ENCODE results near the gene UTP18.
"Not testable (repeated sequence)": the region's sequence is repeated elsewhere in the genome, so short reads cannot be mapped to it uniquely, and the experiment has no call there.

UTP18 gene

DNA sequence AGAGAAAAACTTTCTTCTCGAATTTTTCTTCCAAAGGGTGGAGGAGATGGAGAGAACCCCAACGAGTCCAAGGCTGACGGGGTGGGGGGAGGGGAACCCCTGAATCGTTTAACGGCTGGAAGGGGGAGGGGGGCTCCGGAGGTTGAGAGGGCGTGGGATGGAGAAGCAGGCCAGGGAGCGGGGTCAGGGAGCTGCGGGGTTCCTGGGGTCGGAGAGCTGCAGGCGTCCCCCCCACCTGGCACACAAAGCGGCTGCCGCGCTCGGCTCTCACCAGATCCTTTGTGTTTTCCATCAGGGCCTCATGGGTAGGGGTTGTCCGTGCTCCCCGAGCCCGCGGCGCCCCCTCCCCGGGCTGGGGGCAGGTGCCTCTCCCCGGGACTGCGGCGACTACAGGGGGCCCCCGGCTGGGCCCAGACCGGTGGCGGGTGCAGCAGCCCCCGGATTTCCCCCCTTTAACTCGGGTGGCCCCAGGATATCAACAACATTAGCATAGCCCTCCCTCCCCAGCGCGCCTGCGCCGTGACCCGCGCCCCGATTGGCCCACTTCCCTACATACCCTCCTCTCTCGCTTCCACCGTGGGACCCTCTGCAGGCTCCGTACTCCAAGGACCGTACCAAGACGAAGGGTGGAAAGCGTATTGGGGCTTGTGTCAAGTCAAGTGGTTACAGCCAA lies 646 bp upstream of the UTP18 start, which contains the start of gene MBTD1:
Gene MBTD1 (minus strand): TSS at position 486 of the 673 bp plus-strand sequence. CDS start 34,888 bp downstream, outside the sequence.
- peak in 1 of 2 donors; percentile 99 for DNase-seq

DNA sequence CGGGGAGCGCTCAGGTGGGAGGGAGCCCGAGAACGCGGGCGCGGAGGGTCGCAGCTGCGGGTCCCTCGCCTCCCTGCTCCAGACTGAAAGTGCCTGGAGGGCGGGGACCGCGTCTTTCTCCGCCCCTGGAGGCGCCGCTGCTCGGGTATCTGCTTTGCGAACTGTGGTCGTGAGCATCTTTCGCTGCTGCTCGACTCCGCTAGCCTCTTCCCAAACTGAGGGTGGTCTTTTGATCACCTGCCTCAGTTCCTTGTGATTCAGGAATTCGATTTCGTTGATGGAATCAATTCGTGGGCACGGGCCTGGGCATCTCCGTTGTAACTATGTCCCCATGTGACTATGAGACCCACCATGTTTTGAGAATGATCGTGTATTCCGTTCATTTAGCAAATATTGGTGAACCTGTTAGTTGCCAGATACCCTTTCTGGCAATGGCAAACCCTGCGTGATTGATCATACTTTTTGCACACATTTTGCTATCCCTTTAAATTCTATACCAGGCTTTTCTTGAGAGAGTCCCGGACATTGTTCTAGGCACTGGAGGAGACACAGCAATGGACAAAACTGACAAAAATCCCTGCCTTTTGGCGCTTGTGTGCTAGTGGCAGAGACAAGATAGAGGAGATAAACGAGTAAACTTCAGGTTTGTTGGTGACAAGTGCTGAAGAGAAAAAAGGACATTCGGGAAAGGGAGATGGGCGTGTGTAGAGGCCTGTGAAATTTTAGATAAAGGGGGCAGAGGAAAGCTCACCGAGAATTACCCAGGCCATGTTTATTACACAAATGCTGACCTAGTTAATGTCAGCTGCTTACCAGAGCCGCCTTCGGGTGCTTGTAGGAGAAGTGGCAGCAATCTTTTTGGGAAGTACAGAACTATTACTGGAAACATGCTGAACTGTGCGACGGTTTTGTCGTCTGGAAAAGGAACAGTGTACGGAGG lies 948 bp downstream of the UTP18 start:
- peak; percentile 14 to 64 for DNase-seq

DNA sequence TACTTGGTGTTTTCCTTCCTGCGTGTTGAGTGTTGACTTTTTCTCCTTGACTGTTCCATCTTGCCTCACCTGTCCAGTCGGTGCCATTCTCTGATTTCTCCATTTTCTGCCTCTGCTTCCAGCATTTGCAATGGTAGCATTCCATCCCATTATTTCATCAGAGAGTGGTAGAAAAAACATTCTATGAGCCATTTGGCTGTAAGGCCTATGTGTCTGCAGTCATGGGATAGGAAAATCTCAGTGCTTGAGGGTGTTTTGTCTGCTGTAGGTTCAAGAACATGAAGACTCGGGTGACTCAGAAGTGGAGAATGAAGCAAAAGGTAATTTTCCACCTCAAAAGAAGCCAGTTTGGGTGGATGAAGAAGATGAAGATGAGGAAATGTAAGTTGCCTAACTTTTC lies 2.7 kb downstream of the UTP18 start:
- no peak for DNase-seq

DNA sequence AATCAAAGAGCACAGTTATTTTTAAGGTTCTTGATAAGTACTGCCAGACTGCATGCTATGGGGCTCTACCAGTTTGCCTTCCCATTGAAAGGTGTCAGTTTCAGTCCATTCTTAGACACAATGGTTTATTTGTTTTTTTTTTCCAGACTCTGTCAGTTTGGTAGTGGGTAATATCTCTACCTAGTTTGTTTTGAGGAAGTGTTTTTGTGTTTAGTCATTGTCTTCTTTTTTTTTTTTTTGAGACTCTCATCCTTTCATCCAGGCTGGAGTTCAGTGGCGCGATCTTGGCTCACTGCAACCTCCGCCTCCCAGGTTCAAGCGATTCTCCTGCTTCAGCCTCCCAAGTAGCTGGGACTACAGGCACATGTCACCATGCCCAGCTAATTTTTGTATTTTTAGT lies 4.1 kb downstream of the UTP18 start:
- DNase-seq = not testable (repeated sequence)

DNA sequence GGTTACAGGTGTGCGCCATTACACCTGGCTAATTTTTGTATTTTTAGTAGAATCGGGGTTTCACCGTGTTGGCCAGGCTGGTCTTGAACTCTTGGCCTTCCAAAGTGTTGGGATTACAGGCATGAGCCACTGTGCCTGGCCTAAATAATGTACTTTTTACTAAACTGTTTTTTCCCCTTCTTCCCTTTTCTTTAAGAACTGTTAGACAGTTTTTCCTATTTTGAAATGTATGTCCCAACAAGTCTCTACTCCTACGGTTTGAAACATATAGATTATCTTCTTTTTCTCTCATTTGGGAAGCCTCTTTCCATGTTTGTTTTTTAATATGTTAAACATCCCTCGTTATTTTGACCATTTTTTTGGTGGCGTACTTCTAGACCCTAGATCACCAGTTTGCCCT lies 9.6 kb downstream of the UTP18 start:
- DNase-seq = no peak

DNA sequence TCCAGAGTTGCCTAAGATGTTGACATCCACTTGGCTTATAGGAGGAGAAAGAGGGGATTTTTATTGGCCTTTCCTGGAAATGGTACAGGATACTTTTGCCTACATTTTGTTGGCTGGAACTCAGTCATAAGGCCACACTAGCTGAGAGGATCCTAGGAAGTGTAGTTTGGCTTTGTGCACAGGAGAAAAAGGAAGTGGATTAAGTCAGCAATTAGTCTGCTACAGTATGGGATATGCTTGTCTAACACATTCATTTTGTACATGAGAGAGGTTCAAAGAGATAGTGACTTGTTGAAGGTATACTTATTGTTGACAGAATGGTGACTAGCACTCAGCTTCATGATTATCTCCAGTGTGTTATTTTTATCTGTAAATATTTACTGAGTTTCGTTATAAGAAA lies 10.3 kb downstream of the UTP18 start:
- DNase-seq = no peak

DNA sequence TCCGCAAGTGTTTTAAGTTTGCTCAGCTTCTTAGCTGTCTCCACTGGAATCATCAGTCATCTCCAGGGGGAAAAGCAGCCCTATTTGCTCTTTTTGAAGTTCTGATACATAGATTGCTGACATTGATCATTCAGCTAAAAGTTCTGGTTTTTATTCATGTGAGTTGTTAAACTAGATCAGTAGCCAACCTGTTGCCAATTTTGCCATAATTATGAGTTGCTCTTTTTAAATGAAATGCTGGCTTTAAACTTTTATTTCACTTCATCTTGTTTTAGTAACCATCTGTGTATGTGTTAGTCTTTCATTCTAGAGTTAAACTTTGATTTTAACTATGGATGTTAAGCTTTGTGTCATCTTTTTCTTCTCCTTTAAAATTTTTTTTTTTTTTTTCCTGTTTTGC lies 12.5 kb downstream of the UTP18 start:
- DNase-seq = no peak

DNA sequence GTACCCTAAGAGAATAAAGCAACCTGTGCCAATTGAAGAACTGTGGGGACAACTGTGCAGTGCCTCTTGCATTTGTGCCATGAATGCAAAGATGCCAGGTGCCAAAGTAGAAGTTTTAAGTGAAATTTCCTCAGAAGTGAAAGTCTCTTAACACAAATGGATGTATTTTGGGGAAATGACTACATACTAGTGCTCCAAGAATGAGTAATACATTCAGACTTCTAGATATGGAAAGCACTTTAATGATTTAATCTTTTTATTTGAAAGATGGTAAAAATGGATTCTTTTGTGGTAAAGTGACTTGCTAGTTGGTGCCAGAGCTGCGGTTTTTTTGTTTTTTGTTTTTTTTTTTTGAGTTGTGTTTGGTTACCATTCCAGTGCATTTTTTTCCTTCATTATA lies 15.0 kb downstream of the UTP18 start:
- DNase-seq = no peak

DNA sequence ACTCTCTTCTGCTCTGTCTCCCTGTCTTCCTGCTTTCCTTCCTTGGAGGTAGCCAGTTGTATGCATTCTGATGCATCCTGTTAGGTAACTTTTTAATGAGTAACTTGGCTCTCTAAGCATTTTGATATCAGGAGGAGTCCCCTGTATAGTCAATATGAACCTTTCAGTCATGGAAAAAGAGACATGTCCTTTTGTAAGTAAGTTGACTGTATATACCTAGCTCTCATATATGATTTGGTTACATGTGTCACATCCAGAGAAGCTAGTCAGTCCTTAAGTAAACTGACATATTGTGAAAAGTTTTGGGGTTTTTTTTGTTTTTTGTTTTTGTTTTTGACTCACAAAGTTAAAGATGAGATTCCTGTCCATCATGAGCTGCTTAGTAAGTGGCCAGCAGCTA lies 18.8 kb downstream of the UTP18 start:
- no peak for DNase-seq

DNA sequence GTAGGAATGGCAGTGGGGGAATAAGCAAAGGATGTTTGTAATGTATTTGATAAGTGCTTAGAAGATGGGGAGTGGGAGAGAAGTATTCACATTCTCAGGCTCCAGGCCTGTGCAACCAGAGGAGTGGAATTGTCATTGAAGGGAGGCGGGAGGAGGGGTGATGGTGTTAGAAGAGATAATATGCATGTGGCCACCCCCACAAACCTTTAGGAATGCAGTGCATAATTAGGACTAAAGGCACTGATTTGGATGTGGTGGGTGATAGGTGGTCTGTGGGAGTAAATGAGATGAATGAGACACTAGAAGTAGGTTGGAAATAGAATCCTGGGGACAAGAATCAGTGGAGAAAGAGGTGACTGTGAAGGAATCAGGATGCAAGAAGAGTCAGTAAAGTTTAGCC lies 27.1 kb downstream of the UTP18 start:
- no peak for DNase-seq

DNA sequence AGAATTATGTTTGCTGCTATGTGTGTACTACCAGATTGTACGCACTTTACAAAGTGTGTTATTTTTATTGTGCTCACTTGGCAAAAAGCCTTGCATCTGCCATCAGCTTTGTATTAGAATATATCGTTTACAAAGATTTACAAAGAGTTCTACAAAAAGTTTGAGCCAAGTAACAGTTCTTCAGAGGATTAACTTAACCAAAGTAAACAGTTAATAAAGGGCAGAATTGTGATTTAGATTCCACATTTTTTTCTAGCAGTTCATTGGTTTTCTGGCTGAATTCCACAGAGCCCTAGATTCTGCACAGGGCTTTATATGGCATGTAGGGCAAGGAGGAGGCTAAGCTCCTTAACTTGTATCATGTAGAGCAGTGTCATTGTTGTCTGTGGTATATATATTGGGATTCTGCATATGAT lies 29.4 kb downstream of the UTP18 start:
- no peak for DNase-seq

DNA sequence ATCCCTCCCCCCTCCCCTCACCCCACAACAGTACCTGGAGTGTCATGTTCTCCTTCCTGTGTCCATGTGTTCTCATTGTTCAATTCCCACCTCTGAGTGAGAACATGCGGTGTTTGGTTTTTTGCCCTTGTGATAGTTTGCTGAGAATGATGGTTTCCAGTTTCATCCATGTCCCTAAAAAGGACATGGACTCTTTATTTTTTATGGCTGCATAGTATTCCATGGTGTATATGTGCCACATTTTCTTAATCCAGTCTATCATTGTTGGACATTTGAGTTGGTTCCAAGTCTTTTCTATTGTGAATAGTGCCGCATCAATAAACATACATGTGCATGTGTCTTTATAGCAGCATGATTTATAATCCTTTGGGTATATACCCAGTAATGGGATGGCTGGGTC lies 34.0 kb downstream of the UTP18 start:
- DNase-seq = not testable (repeated sequence)

DNA sequence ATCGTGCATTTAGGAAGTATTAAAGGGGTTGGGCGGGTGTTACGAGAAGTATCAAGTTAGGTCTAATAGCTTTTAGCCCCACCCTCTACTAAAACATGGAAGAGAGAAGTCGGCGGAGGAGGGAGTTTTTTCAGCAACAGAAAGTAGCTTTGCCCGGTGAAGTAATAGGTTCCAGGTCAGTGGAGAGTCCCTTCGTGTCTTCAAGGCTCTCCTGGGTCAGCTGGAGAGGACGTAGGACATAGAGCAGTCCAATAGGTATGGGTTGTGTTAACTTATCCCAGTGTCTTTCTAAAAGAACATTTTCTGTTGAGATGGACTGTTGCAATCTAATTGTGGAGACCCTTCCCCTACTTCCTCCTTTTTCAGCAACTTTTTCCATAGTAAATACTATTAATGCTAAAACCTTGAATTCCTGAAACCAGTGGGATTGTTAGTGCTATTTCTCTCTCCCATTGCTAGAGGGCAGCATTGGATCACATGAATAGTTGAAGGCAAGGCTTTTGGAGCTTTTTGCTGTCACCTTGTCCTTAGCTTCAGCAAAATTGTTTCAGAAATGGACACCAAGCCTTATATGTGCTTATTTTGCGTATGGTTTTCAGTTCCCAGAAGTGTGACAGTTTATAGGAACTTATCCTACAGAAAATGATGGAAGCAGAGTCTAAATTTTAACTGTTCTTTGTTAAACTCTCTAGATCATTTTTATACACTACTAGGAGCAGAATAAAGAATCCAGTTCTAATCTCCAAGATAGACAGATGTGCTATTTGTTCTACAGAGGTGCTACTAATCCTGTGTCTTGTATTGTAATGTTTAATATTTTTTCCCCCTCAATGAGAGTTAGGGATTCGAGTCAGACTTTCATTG lies 38.4 kb downstream of the UTP18 start:
- peak in 1 of 2 donors; percentile 34 for DNase-seq

DNA sequence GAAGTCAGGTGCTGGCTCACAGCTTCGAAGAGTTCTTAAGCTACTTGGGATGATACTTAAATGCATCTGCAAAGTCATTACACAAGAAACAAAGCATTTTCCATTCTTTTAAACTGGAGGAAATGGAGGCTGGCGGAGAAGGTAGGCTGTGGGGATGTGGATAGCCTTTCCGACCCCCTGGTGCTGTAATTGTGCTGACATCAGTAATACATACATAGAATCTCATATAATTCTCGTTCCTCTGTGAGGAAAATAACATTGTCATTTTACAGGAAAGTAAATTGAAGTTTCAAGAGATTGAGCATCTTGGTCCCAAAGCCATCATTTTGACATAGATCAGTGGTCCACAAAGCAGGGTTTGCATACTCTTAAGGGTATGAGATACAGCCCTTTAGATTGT lies 39.5 kb downstream of the UTP18 start:
- no peak for DNase-seq

DNA sequence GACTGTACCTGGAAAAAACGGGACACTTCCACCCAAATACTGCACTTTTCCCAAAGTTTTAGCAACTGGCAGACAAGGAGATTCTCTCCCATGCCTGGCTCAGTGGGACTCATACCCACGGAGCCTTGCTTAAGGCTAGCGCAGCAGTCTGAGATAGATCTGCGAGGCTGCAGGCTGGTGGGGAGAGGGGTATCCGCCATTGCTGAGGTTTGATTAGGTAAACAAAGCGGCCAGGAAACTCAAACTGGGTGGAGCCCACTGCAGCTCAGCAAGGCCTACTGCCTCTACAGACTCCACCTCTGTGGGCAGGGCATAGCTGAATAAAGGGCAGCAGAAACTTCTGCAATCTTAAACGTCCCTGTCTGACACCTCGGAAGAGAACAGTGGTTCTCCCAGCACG lies 44.8 kb downstream of the UTP18 start:
- DNase-seq = no peak

DNA sequence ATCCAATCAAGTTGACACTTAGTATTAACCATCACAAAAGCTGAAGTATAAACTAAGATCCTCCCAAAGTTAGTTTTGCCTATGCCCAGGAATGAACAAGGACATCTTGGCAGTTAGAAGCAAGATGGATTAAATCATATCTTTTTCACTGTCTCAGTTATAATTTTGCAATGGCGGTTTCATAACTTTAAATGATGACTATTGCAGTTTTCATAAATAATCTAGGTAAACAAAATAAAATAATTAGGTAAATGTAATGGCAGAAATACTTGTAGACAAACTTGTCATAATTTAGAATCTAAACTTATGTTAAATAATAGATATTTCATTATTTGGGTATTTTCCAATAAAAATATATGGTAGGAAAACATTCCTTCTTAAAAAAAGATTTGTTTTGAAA lies 51.7 kb downstream of the UTP18 start:
- not testable (repeated sequence) for DNase-seq

DNA sequence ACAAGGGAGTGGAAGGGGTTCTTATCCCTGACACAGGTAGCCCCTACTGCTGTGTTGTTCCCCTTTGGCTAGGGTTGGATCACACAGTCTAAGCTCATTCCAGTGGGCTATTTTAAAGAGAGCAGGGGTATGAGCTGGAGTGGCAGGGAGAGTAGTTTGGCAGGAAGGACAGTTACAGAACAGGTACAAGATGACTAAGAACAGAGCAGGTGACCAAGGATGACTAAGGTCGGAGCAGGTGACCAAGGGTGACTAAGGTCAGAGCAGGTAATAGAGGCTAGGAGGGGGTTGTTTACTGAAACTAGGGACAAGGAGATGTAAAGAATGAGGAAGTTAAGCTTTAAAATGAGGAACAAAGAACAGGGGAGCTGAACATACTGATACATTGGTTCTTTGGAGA lies 58.8 kb downstream of the UTP18 start:
- no peak for DNase-seq

DNA sequence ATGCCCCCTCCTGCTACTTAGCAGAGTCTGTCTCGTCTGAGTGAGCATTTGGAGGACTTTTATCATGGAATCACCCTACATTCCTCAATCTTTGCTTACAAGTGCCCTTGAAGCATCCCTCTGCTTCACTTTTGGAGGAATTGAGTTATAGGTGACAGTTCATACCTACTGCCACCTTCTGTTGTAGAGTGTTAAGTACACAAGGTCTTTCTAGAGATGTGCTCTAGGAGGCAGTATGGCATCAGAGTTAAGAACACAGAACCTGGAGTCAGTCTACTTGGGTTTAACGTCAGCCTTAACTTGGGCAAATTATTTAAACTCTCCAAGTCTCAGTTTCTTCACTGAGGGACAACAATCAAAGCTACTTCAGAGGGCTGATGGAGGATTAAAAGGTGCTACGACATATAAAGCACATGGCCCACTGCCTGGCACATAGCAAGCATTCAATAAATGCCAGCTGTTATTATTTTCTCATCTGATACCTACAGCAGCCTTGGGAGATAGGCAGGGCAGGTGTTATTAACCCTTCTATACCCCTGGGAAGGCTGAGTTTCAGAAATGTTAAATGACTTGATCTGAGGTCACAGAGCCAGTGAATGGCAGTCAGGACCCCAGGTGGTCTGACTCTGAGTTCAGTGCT lies 62.2 kb downstream of the UTP18 start:
- DNase-seq = no peak

DNA sequence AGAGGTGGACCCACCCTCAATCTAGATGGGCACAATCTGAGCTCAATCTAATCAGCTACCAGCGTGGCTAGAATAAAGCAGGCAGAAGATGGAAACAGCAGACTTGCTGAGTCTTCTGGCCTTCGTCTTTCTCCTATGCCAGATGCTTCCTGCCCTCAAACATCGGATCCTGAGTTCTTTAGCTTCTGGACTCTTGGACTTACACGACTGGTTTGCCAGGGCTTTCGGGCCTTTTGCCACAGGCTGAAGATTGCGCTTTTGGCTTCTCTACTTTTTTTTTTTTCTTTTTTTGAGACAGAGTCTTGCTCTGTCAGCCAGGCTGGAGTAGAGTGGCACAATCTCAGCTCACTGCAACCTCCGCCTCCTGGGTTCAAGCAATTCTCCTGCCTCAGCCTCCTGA lies 65.1 kb downstream of the UTP18 start:
- DNase-seq = no peak

DNA sequence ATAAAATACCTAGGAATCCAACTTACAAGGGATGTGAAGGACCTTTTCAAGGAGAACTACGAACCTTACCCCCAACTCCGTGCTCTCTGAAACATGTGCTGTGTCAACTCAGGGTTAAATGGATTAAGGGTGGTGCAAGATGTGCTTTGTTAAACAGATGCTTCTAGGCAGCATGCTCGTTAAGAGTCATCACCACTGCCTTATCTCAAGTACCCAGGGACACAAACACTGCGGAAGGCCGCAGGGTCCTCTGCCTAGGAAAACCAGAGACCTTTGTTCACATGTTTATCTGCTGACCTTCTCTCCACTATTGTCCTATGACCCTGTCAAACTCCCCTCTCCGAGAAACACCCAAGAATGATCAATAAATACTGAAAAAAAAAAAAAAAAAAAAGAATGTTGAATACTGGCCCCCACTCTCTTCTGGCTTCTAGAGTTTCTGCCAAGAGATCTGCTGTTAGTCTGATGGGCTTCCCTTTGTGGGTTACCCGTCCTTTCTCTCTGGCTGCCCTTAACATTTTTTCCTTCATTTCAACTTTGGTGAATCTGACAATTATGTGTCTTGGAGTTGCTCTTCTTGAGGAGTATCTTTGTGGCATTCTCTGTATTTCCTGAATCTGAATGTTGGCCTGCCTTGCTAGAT lies 70.6 kb downstream of the UTP18 start:
- DNase-seq = not testable (repeated sequence)

DNA sequence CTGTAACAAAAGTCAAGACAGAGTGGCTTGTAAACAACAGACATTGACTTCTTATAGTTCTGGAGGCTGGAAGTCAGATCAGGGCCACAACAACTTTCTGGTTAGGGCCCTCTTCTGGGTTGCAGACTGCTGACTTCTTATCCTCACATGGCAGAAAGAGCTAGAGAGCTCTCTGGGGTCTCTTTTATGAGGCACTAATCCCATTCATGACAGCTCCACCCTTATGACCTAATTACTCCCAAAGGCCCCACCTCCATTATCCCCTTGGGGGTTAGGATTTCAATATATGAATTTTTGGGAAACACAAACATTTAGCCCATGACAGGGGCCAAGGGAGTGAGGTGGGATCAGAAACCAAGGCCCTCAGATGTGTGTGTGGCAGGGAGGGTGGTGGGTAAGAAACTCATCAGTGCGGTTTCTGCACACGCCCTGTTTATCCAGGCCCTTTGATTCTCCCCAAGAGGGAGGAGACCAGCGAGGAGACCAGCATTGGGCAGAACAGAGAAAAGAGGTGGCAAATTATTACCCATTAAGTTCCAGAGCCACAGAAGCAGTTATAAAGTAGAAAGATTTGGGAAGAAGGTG lies 74.8 kb downstream of the UTP18 start:
- DNase-seq = no peak
